Keratinocyte (primary cell): Measurements from ENCODE around the gene CTNNA3. TPM values are rescaled to one million over a fixed set of nuclear protein-coding genes. Genes with fewer than 3 reads are reported as not detected.

Source experiments
- DNase-seq: peaks from one replicate; pipeline ENCODE4 v3.0.0-alpha.2; 2011; ENCODE audit warnings: low read depth, missing footprints, low spot score
- FAIRE-seq: peaks from 2 replicates; lab custom pipeline; 2011; peaks lifted over from hg19 to GRCh38; lab: Jason Lieb, UNC
- H2AFZ ChIP-seq: 2 replicates; pipeline ENCODE4 v1.6.0; 2012; ENCODE audit warnings: low read length, control low read depth, inconsistent platforms; ENCODE audit not compliant: control insufficient read depth
- H3K27ac ChIP-seq: 2 replicates; pipeline ENCODE4 v1.5.1; 2011; ENCODE audit warnings: low read length; ENCODE audit not compliant: control insufficient read depth, insufficient read depth
- H3K27me3 ChIP-seq: 3 replicates; pipeline ENCODE4 v1.6.0; 2011; ENCODE audit warnings: low read length; ENCODE audit not compliant: control insufficient read depth, insufficient read depth; ENCODE audit errors: extremely low read depth
- H3K36me3 ChIP-seq, 2 experiments: 2 replicates in 1 of 2; 3 replicates in 1 of 2; pipeline ENCODE4 v1.5.1; 2011; ENCODE audit warnings: low read length in 2 of 2, mild to moderate bottlenecking in 1 of 2; ENCODE audit not compliant: control insufficient read depth in 2 of 2, insufficient read depth in 2 of 2; ENCODE audit errors: extremely low read depth in 1 of 2
- H3K4me1 ChIP-seq: 3 replicates; pipeline ENCODE4 v1.5.1; 2011; ENCODE audit warnings: low read length; ENCODE audit not compliant: control insufficient read depth, insufficient read depth; ENCODE audit errors: extremely low read depth
- H3K4me2 ChIP-seq: 3 replicates; pipeline ENCODE4 v1.6.0; 2011; ENCODE audit warnings: low read depth, low read length; ENCODE audit not compliant: control insufficient read depth, insufficient read depth; ENCODE audit errors: extremely low read depth
- H3K4me3 ChIP-seq, 3 experiments: fragments of 200-600 bp in 1 of 3; sonication (generic) in 1 of 3; 2 replicates in 2 of 3; 3 replicates in 1 of 3; pipeline ENCODE4 v1.5.1; 2011 to 2016; ENCODE audit warnings: low read length in 3 of 3, mild to moderate bottlenecking in 3 of 3, control low read depth in 2 of 3, inconsistent platforms in 1 of 3, low read depth in 1 of 3, mixed read lengths in 1 of 3, mixed run types in 1 of 3, moderate library complexity in 1 of 3; ENCODE audit not compliant: control insufficient read depth in 2 of 3, insufficient read depth in 2 of 3; ENCODE audit errors: extremely low read depth in 1 of 3
- H3K79me2 ChIP-seq: 2 replicates; pipeline ENCODE4 v1.6.0; 2012; ENCODE audit warnings: low read length; ENCODE audit not compliant: control insufficient read depth, insufficient read depth
- H3K9ac ChIP-seq: 3 replicates; pipeline ENCODE4 v1.6.0; 2011; ENCODE audit warnings: low read length; ENCODE audit not compliant: control insufficient read depth, insufficient read depth; ENCODE audit errors: extremely low read depth
- H3K9me1 ChIP-seq: 3 replicates; pipeline ENCODE4 v1.6.0; 2011; ENCODE audit warnings: low read length; ENCODE audit not compliant: control insufficient read depth, insufficient read depth; ENCODE audit errors: extremely low read depth
- H3K9me3 ChIP-seq: 2 replicates; pipeline ENCODE4 v1.5.1; 2012; ENCODE audit warnings: low read depth, low read length; ENCODE audit not compliant: control insufficient read depth
- H4K20me1 ChIP-seq: 3 replicates; pipeline ENCODE4 v1.6.0; 2011; ENCODE audit warnings: low read length; ENCODE audit not compliant: control insufficient read depth, insufficient read depth; ENCODE audit errors: extremely low read depth
- CTCF ChIP-seq, 3 experiments: IDR thresholded peaks in 1 of 3; conservative IDR thresholded peaks in 1 of 3; optimal IDR thresholded peaks in 1 of 3; 2 replicates in 2 of 3; 3 replicates in 1 of 3; pipeline versions ENCODE3 to v1.5.1; 2011; ENCODE audit warnings: low read length in 3 of 3, mild to moderate bottlenecking in 3 of 3, moderate library complexity in 2 of 3, control low read depth in 1 of 3, inconsistent platforms in 1 of 3; ENCODE audit not compliant: insufficient read depth in 2 of 3; ENCODE audit errors: extremely low read depth in 1 of 3
- EZH2 ChIP-seq: IDR thresholded peaks from one replicate; pipeline ENCODE4 v1.6.1; 2012; ENCODE audit warnings: inconsistent platforms, mild to moderate bottlenecking, low read length, moderate library complexity
- dilution Hi-C: fragments of 300-500 bp; cut with MboI; formaldehyde crosslinking; loops from one replicate; pipeline ENCODE4 v1.7.0; 2020; ENCODE audit warnings: low sequenced_read_pairs; ENCODE audit not compliant: extremely low pct_ligation_motif_present
- polyA plus RNA-seq, 5 experiments: library from polyadenylated mRNA; depleted of rRNA in 3 of 5; stranded (reverse) in 3 of 5; stranded (forward) in 1 of 5; unstranded in 1 of 5; fragments of >200 nt; gene quantifications; 1 replicate in 1 of 5; 2 replicates in 3 of 5; 3 replicates in 1 of 5; pipeline versions ENCODE4 v1.2.1 to v1.2.3, GENCODE V29; 2011 to 2012; ENCODE audit warnings: missing spikeins in 2 of 5, low read depth in 1 of 5, low replicate concordance in 1 of 5

The CTNNA3 gene
- polyA plus RNA-seq, 1 donor (not counting 4 experiments of a cell fraction or from before 2014, with no cell fraction given), result 0.01 TPM

- Histone ChIP-seq H3K27ac (no peak overlapping the region), H3K9me1 (no peaks in the 10 kb centered on the region), H3K79me2 (no peaks in the 10 kb centered on the region), H3K9me3 (no peaks in the 10 kb centered on the region), H4K20me1 (no peaks in the 10 kb centered on the region), H2AFZ (no peak overlapping the region), H3K4me3 (no peak overlapping the region), H3K4me1 (no peaks in the 10 kb centered on the region), H3K4me2 (no peak overlapping the region), H3K36me3 (no peaks in the 10 kb centered on the region), H3K27me3 (no peaks in the 10 kb centered on the region), H3K9ac (no peak overlapping the region)
- DNase-seq (no peak), FAIRE-seq (no peak)
- TF ChIP-seq CTCF (optimal IDR thresholded peaks at IDR 0.05 in 1 of 3, IDR thresholded peaks at IDR 0.05 in 1 of 3, conservative IDR thresholded peaks at IDR 0.05 in 1 of 3; ENCODE audit: extremely low read depth in 1 of 3, insufficient read depth in 2 of 3, low read length in 3 of 3) (no peak), EZH2 (no peak)
- dilution Hi-C loops, result no loop called here
These were observed 1223.8 kb downstream of the CTNNA3 start for GRCh38 chr10:66472156-66472555.

GRCh38 chr10:66467042-66467441 is 1229.0 kb downstream of the CTNNA3 start:
- no peak for TF ChIP-seq EZH2
- TF ChIP-seq CTCF (optimal IDR thresholded peaks at IDR 0.05 in 1 of 3, IDR thresholded peaks at IDR 0.05 in 1 of 3, conservative IDR thresholded peaks at IDR 0.05 in 1 of 3; ENCODE audit: extremely low read depth in 1 of 3, insufficient read depth in 2 of 3, low read length in 3 of 3), result no peak
- FAIRE-seq, result no peak
- Histone ChIP-seq H3K79me2 (no peaks in the 10 kb centered on the region), H3K9me3 (no peaks in the 10 kb centered on the region), H3K27ac (no peak overlapping the region), H3K9me1 (no peaks in the 10 kb centered on the region), H4K20me1 (no peaks in the 10 kb centered on the region), H3K4me3 (no peak overlapping the region), H2AFZ (no peak overlapping the region), H3K27me3 (no peaks in the 10 kb centered on the region), H3K9ac (no peak overlapping the region), H3K4me2 (no peak overlapping the region), H3K36me3 (no peaks in the 10 kb centered on the region), H3K4me1 (no peaks in the 10 kb centered on the region)
- no peak for DNase-seq
- dilution Hi-C loops, result no loop called here
